Activated CD4-positive, alpha-beta T cell treated with anti-CD3 and anti-CD28 coated beads for 1 hour (primary cell): ENCODE results near the gene KCNC3.
"Not testable (repeated sequence)": the region's sequence is repeated elsewhere in the genome, so short reads cannot be mapped to it uniquely, and the experiment has no call there.

Experiments used
- DNase-seq: peaks from one replicate; pipeline ENCODE4 v3.0.0-alpha.2; 2020

Gene KCNC3

DNA sequence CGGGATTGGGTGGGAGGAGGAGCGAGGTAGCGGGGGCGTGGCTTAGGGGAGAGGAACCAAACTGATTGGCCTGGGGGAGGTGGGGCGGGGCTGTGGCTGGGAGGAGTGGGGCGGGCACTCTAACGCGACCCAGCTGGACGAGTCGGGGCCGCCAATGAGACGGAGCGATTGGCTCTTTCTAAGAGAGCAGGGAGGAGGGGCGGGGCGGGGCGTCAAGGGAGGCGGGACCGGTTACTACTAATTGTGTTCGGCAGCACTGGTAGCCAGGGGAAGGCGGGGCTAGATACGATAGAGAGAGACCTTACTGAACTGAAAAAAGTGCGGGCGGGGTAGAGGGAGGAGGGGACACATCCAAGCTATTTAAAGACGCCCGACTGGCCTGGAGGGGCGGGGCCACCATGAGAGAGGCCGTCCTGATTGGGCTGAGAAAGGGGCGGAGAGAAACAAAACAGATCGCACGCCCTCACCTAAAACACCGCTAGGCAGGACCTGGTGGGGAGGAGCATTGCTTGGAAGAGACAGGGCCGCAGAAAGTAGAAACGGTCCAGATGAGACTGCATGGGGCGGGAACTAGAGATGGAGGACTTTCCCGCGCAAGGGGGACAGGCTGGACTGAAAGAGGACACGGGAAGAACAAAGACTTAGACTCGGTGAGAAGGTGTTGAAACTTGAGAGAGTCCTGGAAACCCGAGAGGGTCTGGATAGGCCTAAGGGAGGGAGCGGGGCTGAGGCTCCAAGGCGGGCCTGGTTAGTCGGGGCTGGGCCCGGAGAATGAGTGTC lies at the start of gene KCNC3:
KCNC3 (minus strand) TSS at position 232 of the 780 bp plus-strand sequence. CDS start 295 bp downstream, outside the sequence.
- DNase-seq = peak; percentile 90

DNA sequence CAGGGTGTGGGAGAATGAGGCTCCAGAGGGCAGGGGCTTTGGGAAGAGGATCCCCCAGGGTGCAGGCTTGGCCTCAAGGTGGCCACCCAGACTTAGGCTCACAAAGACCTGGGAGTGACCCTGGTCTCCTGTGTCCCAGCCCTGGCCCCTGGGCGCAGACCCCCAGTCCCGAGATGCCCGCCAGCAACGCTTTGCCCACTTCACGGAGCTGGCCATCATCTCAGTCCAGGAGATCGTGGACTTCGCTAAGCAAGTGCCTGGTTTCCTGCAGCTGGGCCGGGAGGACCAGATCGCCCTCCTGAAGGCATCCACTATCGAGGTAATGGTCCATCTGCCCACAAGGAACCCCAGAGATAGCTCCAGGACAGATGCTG lies 49.7 kb upstream of the KCNC3 start:
- no peak for DNase-seq

DNA sequence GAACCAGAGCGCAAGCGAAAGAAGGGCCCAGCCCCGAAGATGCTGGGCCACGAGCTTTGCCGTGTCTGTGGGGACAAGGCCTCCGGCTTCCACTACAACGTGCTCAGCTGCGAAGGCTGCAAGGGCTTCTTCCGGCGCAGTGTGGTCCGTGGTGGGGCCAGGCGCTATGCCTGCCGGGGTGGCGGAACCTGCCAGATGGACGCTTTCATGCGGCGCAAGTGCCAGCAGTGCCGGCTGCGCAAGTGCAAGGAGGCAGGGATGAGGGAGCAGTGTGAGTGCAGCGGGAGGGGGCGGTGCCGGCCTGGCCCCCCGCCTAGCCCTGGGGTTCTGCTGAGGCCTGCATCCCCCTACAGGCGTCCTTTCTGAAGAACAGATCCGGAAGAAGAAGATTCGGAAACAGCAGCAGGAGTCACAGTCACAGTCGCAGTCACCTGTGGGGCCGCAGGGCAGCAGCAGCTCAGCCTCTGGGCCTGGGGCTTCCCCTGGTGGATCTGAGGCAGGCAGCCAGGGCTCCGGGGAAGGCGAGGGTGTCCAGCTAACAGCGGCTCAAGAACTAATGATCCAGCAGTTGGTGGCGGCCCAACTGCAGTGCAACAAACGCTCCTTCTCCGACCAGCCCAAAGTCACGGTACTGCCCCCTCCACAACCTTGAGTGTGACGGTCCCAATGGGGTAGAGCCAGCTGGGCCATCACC lies 49.1 kb upstream of the KCNC3 start:
- DNase-seq = no peak

DNA sequence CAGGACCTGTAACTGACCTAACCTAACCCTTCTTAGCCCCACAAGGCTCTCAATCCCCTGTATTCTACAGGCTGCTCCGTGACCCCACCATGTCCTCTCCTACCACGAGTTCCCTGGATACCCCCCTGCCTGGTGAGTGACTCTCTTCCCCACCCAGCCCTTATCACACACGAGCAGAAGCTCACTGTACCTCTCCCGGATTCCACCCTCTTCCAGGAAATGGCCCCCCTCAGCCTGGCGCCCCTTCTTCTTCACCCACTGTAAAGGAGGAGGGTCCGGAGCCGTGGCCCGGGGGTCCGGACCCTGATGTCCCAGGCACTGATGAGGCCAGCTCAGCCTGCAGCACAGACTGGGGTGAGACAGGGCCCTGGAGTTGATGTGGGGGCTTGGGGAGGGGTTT lies 48.3 kb upstream of the KCNC3 start:
- DNase-seq = no peak

DNA sequence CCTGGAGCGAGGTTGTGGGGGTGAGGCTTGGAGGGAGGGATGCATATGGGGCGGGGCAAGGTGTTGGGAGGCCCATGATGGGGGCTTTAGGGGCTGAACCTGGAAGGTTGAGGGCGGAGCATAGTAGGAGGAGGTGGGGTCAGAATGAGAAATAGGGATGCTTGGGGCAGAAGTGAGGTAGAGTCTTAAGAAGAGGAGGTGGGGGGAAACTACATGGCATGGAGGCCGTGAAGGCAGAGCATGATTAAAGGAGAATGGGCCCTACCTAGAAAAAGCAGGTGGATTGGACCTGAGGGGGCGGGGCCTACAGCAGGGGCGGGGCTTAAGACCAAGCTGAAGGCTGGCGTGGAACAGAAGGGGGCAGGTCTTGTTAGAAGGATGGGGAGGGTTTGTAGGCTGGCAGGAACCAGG lies 47.9 kb upstream of the KCNC3 start:
- DNase-seq = peak; percentile 32

DNA sequence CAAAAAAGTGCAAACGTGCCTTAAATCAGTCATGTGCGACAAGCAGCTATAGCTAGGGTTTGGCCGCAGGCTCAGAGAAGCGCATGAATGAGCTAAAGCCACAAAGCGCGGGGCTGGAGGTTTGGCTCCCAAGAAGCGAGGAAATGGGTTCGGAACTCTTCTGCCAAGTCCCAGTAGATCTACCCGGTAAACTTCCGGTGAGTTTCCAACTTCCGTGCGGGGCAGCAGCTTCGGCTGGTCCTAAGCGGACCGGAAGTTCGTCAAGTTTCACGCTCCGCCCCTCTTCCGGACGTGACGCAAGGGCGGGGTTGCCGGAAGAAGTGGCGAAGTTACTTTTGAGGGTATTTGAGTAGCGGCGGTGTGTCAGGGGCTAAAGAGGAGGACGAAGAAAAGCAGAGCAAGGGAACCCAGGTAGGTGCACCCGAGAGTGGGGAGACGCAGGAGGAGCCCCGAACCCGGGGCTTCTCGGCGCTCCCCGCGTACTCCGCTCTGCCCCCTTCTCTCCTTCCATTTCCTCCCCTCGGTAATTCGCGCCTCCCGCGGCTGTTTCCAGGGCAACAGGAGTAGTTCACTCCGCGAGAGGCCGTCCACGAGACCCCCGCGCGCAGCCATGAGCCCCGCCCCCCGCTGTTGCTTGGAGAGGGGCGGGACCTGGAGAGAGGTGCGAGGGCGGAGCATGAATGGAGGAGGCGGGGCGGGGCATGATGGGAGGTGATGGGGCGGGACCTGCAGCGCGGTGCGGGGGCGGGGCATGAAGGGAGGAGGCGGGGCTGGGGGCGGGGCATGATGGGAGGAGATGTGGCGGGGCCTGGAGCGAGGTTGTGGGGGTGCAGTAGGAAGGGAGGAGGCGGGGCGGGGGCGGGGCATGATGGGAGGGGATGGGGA lies 47.2 kb upstream of the KCNC3 start, which contains the start of gene NR1H2:
NR1H2 (plus strand) TSS at position 292 of the 885 bp plus-strand sequence. CDS start 1,149 bp downstream, outside the sequence.
- peak; percentile 92 for DNase-seq

DNA sequence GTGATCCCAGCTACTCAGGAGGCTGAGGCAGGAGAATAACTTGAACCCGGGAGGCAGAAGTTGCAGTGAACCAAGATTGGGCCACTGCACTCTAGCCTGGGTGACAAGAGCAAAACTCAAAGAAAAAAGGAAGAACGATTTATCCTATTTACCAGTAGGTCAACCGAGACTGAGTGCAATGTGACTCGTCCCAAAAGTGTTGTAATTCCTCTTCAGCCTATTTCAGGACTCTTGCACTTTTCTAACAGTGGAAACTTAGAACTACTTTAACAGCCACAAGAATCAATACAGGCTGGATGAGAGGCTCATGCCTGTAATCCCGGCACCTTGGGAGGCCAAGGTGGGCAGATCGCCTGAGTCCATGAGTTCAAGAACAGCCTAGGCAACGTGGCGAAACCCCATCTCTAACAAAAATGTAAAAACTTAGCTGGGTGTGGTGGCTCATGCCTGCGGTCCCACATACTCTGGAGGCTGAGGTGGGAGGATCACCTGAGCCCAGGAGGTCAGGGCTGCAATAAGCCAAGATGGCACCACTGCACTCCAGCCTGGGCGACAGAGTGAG lies 42.8 kb upstream of the KCNC3 start:
- DNase-seq = no peak

DNA sequence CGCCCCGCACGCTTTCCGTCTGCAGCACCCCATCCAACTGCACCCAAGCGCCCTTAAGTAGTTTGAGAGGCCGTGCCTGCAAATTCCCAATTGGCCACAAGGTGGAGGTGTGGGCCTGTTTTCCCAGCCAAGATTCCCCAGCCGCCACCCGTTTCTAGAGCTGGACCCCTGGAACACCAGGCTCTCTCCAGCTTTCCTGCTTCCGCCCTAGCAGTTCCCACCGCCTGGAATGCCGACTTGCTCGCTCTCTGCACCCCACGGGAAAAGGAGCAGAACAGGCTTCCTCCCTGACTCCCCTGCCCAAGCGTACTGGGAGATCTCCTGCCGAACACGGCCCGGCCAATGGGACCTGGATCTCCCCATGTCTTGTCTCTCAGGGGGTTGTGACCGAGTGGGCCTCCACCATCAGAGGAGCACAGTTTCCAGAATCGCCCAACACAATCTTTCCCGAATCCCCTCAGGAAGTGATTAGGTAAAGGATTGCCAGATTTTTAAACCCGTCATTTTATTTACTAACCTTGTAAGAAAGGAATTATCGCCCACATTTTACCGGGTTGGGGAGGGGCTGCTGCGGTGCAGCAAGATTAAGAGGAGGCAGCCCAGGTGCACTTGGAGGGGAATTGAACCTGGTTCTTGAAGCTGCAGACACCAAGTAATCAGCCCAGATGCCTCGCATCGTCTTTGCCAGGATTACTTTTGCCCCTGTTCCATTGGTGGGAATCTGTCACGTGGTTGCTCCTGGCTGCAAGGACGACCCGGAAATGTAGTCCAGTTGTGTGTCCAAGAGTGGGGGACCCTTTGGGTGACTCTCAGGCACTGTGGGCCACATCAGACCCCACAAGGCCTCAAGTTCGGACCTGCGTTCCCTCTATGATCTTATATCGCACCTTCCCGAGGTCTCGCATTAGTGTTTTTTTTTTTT lies 39.7 kb upstream of the KCNC3 start:
- DNase-seq = peak; percentile 65

DNA sequence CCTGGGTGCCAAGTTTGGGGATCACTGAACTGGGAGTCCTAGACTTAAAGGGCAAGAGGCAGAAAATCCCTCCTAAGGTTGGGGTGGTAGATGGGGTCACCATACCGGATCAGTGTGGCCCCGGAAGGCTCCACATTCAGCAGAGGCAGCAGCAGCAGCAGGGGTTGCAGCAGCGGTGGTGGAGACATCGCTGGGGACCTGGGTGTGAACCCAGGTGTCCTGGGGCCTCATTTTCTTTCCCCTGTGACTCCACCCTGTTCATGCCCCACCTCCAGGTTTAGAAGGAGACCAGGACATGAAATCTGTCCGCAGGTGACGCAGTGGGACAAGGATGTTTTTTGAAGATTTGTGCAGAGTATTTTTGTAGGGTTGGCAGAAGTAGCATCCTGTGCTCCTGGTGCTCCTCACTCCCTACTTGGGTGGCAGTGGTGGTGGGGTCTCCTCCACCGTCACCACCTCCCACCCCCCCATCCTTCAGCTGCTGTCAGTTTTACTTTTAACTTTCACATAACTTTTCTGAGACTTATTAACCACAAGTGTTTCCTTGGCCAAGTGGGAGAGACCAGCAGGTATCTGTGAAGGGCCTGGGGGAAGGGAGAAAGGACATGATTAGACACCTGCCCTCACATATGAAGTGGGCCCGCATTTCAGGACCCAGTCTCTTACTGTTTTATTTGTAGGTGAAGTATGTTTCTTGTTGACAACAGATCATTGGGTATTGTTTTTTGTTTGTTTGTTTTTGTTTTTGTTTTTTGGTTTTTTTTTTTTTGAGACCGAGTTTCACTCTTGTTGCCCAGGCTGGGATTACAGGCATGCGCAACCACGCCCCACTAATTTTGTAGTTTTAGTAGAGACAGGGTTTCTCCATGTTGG lies 36.5 kb upstream of the KCNC3 start, which contains the start of gene NAPSA:
NAPSA (minus strand) TSS at position 206 of the 873 bp plus-strand sequence; CDS start at position 188, 18 bp downstream.
- no peak for DNase-seq

DNA sequence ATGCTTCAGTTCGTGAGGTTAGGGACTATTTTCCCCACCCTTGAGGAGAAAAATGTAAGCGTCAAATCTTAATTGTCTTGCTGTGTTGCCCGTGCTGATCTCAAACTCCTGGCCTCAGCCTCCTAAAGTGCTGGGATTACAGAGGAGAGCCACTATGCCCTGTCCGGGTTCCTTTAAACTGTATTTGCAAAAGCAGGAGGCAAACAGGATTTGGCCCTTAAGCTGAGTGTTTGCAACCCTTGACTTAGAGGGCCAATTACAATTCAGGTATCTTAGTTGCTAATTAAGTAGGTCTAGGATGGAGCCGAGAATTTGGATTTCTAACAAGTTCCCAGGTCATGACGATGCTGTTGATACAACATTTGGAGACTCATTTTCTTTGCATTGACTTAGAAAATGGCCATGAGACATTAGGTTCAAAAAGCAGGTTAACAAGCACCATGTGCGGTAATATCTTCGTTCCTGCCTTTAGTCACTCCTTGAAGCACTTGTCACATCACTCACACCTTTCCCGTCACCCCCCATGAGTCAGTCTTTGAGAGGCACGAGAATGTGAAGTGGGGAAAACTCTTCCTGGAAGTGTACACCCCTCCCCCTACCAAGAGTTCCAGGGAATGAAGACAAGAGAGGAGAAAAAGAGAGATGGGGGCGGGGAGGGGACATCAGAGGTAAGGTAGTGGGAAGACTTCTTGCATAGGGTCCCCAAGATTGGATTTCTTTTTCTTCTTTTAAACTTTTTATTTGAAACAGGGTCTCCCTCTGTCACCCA lies 33.7 kb upstream of the KCNC3 start:
- DNase-seq = no peak

DNA sequence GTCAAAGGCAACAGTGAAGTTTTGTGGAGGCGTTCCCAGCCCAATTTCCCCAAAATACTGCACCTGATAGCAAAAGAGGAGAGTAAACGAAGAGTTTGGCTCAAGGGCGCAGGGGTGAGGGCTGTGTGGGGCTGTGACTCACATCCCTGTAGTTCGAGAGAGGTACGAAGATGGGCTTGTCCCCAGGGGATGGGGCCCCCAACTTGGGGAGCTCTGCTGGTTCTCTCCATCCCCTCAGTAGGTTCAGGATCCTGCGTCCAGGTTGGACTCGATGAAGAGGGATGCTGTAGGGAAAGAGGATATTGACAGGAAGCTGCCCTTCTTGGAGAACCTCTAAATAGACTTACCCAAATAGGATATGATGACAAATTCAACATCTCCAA lies 32.8 kb upstream of the KCNC3 start:
- no peak for DNase-seq

DNA sequence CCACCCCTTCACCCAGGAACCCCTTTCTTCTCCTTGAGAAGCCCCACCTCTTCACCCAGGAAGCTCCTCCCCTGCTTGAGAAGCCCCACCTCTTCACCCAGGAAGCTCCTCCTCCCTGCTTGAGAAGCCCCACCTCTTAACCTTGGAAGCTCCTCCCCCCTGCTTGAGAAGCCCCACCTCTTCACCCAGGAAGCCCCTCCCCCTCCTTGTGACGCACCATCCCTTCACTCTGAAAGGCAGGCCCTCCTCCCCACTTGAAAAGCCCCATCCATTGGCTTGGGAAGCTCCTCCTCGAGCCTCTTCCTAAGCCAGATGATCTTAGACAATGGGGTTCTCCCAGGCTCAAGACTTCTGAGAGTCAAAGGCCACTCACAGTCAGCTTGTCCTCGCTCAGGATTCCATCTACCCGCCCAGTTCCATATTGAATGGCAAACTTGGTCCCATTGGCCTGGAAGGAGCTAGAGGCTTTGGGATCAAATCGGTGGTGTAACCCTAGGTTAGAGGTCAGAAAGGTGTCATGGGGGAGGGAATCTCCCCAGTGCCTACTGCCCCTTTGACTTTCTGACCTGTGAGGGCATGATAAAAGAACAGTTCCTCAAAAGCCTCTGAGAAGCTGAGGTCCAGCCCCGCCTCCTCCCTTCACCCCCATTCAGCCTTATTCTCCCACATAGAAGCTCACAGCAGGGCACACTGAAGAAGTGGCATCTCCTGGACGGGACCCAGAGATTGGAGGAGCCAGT lies 32.3 kb upstream of the KCNC3 start:
- DNase-seq = no peak

DNA sequence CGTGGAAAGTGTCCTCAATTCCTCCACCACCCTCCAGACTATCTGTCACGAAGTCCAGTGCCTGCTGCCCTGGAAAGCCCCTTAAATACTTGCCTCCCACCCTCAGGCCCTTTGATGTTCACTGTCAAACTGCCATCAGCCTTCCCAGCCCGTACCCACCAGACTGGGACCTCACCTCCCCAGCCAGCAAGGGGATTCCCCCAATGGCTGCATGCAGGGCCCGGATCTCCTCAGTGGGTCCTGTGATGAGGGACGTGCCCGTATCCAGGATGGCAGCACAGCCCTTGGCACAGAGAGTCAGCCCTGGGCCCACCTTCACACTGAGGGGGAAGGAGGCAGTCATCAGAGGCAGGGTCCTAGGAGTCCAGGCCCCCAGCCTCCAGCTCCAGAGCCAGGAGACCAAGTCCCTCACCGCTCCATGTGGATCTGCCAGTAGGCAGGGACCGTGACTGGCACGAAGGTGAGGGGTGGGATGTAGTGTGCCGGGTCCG lies 30.2 kb upstream of the KCNC3 start:
- DNase-seq = no peak

DNA sequence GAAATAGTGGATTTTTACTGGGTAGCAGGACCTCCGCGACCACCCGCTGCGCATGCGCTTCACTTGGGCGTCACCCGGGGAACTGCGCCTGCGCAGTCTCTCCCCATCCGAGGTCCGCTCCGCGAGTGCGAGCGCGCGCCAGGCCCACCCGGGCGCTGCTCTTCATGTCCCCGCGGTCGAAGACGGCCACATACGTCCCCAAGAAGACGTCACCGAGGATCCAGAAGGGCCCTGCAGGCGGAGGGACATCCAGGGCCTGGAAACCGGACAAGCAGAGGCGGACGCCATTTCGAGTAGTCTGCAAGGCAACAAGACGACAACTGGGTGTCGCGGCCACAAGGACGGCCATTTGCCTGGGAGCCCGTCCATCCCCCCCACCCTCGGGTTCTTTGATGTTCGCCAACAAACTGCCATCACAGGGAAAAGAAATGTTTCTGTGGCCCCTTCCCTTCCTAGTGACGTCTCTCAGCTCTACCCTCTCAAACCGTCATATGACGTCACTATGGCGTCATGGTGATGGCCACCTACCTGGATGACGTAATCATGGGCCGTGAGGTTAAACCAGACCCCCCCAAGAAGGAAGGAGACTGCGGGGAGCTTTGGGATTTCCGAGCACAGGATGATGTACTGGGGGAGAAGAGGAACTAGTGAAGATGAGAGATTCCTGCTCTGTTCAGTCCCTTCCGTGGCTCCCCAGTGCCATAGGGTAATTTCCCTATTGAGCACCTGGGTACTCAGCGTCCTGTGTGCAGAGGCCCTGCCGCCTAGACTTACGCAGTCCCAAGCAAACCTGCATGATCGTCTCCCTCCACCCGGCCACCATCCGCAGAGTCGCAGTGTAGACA lies 29.5 kb upstream of the KCNC3 start:
- peak; percentile 71 for DNase-seq

DNA sequence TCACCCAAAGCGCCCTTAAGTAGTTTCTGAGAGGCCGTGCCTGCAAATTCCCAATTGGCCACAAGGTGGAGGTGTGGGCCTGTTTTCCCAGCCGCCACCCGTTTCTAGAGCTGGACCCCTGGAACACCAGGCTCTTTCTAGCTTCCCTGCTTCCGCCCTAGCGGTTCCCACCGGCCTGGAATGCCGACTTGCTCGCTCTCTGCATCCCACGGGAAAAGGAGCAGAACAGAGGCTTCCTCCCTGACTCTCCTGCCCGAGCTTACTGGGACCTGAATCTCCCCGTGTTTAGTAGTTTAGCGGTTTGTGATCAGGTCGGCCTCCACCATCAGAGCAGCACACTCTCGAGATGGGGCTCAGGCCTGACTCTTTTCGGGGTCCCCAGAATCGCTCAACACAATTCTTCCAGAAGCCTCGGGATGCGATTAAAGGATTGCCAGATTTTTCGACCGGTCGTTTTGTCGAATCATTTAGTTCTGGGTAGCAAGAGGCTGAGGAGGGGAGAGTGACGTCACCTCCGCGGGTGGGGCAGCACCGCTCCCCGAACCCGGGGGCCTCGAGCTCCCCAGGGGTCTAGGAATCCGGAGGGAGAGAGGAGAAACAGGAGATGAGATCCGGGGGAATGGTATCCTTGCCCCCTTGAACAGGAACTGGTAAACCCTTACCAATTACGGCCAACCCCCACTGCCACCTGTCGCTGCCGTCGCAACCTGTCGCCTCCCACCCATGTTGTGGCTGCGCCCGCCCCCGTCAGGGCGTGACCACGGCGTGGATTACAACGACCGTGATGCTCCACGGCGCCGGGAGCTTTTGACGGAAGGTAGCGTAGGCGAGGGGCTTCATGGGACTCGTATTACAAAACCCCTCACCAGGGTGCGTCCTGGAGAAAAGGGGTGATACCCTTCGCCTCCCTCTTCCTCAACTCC lies 28.3 kb upstream of the KCNC3 start:
- DNase-seq = peak; percentile 80

DNA sequence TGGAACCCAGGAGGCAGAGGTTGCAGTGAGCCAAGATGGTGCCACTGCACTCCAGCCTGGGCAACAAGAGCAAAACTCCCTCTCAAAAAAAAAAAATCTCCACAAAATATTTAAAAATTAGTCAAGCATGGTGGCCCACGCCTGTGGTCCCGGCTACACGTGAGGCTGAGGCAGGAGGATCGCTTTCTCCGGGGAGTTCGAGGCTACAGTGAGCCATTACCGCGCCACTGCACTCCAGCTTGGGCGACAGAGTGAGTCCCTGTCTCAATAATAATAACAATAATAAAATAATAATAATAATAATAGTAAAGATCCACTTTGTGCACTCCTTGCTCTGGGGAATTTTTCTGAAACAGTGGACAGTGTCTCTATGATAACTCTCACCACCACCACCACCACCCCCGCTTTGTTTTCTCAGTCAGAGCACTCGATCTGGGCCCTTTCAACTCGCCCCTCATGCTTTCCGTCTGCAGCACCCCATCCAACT lies 27.6 kb upstream of the KCNC3 start:
- no peak for DNase-seq

DNA sequence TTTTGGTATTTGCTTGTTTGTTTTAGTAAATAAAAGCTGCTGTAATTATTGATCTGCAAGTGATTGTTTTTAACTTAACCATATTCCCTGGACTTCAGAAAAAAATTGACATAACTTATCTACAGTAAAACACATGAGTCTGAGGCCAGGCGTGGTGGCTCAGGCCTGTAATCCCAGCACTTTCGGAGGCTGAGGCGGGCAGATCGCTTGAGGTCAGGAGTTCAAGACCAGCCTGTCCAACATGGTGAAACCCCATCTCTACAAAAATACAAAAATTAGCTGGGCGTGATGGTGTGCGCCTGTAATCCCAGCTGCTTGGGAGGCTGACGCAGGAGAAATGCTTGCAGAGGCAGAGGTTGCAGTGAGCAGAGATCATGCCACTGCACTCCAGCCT lies 24.3 kb upstream of the KCNC3 start:
- DNase-seq = not testable (repeated sequence)
